ENCODE measurements around the gene TMEM18.

Gene TMEM18

DNA sequence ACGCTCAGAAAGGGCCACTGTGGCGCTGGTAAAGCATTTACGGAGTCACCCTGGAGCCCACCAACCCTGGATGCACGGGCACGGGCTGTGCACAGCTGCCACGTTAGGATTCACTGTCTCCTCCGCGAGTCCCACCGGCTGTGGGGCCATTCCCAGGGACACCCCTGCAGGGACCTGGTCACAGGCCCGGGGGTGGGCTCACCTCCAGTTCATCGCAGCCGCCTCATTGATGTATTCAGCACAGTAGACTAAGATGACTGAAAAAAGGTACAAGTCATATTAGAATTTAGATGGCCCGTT, 4.7 kb downstream of the TMEM18 start:
- DNase-seq (ENCODE audit: low spot score) = no peak

DNA sequence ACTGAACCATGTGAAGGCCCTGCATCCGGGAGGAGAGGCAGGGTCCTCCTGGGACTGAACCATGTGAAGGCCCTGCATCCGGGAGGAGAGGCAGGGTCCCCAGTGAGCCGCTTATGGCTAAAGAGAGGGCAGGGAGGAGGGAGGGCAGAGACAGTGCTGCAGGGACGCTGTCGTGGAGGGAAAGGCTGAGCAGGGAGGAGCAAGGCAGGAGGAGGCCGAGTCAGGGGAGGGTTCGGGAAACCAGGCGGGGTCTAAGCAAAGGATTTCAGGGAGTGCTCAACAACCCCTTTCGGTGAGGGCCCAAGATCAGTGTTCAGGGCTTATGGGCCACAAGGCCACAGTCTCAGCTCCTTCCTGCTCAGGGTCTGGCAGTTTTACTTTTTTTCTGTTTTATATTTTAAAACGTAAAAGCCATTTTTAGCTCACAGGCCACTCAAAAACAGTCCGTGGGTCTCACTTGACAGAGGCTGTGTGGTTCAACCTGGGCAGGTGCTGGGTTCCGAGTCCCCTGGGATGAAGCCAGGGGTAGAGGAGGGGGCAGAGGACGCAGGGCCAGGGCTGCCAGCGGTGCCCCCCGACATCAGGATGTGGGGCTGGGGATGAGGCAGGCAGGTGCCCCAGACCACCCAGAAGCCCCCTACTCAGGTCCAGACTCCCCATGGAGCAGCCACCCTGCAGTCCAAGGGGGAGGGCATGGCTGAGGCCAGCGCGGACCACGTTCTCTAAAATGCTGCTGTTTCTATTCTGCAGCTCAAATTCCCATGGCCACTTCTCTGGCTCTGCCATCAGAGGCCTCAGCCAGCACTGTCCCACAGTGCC, 5.2 kb downstream of the TMEM18 start:
- no peak for DNase-seq (ENCODE audit: low spot score)

DNA sequence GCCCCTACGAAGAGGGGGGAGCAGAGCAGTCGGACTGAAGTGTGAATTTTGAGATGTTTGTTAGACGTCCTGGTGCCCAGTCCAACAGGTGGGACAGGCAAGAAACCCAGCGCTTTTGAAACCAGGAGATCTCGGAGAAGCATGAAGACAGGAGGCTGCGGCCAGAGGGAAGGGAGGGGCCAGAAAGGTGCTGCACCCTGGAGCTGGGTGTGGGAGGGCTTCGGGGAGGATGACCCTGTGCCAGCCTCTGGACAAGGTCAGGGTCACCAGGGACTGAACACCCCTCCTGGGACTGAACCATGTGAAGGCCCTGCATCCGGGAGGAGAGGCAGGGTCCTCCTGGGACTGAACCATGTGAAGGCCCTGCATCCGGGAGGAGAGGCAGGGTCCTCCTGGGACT, 6.1 kb downstream of the TMEM18 start:
- no peak for DNase-seq (ENCODE audit: low spot score)

DNA sequence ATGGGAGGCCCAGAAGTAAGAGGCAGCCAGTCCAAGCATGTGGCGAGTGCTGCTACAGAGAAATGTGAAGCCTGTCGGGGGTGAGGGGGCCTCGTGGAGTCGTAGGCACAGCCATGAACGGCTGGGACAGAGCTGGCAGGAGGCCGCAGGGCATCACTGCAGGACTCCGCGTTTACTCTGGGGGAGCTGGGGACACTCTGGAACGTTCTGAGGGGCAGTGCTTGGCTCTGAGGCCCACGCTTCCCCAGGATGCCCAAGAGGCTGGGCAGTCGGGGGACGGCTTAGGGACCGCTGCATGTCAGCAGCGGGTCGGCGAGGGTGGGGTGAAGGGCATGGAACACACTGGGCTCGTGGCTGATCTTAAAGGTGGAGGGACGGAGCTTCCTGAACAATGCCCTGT, 6.6 kb downstream of the TMEM18 start:
- DNase-seq (ENCODE audit: low spot score) = no peak

DNA sequence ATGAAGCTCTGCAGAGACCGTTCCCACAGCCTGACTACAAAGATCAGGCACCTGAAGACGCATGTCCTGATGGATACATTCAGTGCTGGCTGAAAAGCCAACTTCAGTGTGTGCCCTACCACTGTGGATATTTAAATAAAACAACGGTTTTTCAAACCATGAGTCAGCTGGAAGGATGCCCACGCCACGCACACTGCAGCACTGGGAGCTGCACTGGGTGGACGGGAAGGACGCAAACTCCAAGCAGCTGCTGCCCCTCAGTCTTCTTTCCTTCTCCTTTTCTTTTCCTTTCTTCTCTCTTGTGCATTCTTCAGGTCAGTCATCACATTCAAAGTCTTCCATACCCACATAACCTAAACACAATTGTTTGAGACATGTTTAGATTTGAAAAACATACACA, 7.9 kb downstream of the TMEM18 start:
- DNase-seq (ENCODE audit: low spot score) = no peak

DNA sequence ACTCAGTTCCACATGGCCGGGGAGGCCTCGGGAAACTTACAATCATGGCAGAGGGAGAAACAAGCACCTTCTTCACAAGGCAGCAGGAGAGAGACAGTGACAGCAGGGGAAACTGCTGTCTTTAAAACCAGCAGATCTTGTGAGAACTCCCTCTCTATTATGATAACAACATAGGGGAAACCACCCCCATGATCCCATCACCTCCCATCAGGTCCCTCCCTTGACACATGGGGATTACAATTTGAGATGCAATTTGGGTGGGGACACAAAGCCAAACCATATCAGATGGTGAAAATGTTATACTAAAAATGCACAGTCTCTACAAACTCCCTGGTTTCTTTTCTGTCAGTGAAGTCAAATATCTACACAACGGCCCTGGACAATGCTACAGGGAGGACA, 9.2 kb downstream of the TMEM18 start:
- DNase-seq (ENCODE audit: low spot score) = no peak

DNA sequence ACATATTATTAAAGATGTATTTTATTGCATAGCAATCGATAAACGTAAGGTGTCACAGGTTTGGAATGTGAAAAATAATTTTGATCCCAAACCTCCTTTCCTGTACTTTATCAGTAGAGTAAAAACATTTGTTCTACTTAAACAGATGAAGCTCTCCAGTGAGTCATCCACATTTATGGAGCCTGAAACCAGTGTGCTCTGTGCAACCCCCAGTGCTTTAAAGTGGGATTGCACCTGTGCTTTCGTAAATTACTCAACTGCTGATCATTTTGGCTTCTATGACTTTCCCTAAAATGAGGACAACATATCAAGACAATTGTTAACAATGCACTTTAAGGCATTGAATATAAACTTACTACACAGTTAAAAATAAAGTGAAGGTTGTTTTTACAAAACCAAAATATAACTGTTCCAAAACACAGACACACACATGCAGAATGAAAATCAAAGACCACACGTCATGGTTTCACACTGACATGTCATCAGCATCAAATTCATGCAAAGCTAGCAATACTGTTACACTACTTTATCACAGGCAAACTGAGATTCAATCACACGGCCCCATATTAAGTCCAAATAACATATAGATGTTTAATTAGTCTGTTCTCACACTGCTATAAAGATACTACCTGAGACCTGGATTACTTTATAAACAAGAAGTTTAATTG, 9.7 kb downstream of the TMEM18 start:
- DNase-seq (ENCODE audit: low spot score) = peak; percentile 83

DNA sequence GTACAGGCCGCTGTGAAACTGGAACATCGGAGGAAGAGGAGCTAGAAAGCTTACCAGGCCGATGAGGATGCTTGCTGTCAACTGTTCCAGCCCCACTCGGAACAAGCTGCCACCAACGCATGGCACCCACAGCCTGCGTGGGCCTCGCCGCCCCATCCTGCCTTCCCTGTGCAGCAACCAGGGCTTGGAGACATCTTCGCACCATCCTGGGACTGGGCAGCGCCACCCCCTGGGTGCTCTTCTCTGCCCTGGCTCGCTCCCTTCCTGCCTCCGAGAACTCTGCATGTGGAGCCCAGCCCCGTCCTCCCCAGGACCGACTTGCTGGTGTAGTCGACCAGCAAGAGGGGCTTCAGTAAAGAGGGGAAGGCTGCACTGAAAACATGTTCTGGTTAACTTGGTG, 10.8 kb downstream of the TMEM18 start:
- no peak for DNase-seq (ENCODE audit: low spot score)

DNA sequence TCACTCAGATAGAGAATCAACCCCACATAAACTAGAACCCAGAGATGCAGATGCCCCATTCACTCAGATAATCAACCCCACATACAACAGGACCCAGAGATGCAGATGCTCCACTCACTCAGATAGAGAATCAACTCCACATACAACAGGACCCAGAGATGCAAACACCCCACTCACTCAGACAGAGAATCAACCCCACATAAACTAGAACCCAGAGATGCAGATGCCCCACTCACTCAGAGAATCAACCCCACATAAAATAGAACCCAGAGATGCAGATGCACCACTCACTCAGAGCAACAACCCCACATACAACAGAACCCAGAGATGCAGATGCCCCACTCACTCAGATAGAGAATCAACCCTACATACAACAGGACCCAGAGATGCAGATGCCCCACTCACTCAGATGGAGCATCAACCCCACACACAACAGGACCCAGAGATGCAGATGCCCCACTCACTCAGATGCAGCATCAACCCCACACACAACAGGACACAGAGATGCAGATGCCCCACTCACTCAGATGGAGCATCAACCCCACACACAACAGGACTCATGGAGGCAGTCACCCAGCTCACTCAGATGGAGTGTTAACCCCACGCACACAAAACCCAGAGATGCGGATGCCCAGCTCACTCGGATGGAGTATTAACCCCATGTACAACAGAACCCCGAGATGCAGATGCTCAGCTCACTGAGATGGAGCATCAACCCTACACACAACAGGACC, 11.7 kb downstream of the TMEM18 start:
- no peak for DNase-seq (ENCODE audit: low spot score)

DNA sequence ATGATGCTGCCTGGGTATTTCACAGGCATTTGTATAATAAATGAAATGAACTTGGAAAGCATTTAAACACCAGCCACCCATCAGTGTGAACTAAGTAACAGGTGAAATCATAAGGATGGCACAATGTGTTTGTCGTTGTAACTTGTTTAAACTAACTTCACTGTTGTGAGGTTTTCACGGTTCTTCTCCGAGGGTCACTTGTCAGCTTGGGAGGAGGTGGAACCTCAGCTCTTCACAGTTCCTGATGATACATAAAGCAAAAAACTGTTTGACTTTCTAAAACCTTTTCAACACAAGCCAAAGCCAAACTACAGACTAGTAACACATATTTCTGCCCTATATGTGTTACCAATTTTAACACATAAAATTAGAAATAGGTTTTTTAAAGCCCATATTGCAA, 13.1 kb downstream of the TMEM18 start:
- DNase-seq (ENCODE audit: low spot score) = no peak

DNA sequence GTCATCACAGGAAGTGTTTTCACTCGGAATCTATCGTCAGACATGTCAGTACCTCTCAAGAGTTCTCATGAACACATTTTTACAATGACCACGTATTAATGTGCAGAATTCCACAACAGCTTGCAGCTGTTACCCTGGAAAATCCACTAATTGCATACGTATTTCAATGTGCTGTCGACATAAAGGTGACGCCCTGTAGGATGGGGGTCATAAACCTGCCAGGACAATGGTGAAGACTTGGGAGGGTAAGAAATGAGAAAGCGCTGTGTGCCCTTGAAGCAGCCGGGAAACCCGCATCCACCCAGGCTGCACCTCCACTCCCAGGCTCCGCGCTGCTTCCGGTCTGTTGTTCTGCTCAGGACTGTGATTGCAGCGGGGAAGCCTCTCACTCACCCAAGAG, 14.0 kb downstream of the TMEM18 start:
- DNase-seq (ENCODE audit: low spot score) = no peak

DNA sequence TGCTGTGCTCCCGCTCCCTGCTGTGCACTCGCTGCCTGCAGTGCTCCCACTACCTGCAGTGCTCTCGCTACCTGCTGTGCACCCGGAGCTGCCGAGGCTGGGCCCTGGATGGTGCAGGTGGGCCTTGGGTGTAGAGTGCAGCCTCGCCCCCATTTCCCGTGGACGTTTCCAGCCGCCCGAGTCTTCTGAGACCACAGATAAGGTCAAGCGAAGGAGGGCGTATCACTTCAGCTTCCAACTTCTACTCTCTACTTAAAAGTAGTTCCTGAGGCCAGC, 15.9 kb downstream of the TMEM18 start:
- DNase-seq (ENCODE audit: low spot score) = no peak

DNA sequence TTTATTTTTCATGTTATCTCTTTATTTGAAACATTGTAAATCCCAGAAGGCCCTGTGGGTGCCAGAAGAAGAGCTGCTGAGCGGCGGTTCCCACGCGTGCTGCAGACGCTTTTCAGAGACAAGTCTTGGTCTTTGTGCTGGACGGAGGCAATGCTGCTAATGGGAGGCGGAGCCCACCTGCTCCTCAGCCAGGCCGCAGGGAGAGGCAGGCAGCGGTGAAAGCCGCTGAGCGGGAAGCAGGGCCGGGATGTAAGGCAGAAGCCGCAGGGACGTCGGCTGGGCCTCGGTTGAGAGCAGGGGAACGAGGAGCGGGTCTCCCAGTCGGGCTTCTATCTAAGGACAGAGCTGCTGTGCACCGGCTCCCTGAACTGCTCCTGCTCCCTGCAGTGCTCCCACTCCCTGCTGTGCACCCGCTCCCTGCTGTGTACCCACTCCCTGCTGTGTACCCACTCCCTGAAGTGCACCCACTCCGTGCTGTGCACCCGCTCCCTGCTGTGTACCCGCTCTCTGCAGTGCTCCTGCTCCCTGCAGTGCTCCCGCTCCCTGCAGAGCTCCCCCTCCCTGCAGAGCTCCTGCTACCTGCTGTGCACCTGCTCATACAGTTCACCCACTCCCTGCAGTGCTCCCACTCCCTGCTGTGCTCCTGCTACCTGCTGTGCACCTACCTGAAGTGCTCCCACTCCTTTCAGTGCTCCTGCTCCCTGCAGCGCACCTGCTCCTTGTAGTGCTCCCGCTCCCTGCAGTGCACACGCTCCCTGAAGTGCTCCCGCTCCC, 16.4 kb downstream of the TMEM18 start:
- no peak for DNase-seq (ENCODE audit: low spot score)

DNA sequence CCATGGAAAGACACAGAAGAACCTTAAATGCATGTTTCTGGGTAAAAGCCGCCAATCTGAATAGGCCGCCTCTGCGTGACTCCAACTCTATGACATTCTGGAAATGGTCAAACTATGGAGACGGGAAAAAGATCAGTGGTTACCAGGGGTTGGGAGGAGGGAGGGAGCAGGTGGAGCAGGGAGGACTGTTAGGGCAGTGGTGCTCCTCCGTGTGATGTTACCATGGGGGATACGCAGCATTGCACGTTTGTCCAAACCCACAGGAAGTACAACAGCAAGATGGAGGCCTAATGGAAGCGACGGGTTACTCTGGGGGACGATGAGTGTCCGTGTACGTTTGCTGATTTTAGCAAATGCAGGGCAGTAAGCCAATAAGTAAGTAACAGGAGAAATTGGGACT, 17.2 kb downstream of the TMEM18 start:
- DNase-seq (ENCODE audit: low spot score) = no peak

DNA sequence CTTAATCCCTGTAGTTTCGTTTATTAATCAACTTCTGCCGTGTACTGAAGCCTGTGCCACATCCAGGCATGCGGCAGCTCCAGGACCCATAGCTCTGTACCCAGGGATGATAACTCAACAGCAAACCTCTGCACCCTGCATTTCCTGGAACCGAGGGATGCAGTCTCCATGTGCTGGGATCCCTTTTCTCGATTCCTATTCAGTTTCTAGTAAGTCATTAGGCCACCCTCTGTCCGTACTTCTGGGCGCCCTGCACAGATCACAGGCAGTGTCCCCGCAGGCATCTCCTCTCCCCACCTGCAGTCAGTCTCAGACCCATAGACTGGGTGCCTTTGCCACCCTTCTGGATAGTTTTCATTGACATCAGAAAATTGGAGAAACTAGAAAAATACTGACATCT, 18.8 kb downstream of the TMEM18 start:
- DNase-seq (ENCODE audit: low spot score) = no peak

DNA sequence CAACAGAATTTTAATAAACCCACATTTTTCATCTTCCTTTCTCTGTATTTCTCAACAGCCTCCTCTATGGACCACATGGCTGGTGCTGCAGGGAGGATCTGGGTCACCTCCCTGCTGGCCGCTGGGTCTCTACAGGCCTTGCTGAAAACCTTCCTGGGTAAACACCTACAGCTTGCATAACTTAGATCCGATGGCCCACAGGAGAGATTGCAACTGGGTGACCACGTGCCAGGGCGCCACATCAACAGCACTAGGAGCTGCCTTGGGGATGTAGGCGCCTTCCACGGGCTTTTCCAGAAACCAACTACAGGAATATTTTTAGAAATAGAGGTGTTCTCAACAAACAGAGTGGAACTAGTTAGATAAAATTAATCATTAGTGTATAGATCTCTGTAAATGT, 19.4 kb downstream of the TMEM18 start:
- no peak for DNase-seq (ENCODE audit: low spot score)

DNA sequence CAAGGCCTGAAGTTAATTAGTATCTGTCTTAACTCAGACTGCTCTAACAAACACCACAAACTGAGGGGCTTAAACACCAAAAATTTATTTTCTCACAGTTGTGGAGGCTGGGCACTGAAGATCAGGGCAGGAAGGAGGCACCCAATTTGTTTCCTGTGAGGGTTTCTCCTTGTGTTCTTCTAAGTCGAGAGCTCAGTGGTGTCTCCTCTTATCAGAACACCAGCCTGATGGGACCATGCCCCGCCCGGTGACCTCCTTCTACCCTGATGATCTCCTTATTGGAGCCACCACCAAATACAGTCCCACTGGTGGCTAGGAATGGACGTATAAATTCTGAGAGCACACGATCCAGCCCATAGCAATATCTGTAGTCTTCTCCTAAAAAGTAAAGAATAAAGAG, 20.5 kb downstream of the TMEM18 start:
- DNase-seq (ENCODE audit: low spot score) = no peak

DNA sequence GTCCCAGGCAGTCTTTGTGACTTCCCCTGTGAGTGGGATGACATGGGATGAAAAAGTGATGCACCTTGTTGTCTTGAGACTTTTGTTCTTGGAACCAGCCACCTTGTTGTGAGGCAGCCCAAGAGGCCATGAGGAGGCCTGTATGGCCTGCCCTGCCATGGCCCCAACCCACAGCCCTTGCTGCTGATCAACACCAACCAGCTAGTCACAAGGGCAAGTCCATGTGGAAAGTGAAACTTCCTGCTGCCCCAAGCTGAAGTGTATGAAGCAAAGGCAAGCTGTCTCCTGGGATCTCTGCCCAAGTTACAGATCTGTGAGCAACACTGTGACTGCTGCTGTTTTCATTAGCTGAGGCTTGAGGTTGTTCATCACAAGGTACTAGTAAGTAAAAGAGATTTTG, 21.6 kb downstream of the TMEM18 start:
- no peak for DNase-seq (ENCODE audit: low spot score)

DNA sequence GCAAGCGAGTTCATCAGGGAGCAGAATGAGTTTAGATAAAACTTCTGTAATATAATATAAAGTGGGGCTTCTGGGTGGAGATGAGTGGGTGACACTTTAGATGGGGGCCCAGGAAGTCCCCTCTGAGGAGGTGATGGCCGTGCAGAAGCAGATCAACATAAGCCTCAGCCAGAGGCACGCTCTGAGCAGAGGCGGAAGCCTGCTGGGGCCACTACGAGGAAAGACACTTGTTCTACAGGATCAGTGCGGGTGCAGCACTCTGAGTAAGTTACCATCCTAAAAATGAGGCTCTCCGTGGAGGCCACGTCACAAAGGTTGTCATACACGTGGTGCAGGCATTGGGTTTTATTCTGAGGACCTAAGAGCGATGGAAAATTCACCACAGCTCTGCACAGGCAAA, 22.3 kb downstream of the TMEM18 start:
- DNase-seq (ENCODE audit: low spot score) = no peak

DNA sequence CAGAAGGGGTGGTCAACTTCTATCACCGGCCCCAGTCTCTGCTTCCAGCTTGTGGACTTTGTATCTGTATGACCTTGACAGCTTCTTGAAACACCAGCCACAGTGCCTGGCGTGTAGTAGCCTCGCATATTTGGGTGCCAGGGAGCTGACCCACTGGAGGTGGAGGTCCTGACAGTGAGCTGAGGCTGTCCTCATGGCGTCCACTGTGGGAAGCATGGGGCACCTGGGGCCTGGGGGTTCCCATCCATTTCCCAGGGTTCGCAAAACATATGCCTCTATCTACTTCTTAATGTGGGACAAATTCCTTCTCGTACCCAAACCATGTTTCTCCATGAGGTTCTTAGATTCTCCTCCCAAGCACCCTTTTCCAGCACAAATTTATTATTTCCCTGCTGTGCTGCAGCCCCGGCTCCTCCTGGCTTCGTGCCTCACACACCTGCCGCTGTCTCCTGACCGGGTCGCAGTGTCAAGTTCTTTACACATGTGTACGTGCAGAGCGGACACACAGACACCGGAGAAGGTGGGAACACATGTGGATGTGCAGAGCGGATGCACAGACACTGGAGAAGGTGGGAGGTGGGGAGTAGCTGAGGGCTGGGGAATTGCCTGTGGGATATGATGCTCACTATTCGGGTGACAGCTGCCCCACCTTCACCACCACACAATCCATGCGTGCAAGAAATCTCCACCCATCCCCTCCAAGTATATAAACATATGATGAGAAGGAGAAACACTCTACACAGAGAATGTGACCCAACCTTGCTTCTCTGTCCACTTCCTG, 23.4 kb downstream of the TMEM18 start:
- no peak for DNase-seq (ENCODE audit: low spot score)

DNA sequence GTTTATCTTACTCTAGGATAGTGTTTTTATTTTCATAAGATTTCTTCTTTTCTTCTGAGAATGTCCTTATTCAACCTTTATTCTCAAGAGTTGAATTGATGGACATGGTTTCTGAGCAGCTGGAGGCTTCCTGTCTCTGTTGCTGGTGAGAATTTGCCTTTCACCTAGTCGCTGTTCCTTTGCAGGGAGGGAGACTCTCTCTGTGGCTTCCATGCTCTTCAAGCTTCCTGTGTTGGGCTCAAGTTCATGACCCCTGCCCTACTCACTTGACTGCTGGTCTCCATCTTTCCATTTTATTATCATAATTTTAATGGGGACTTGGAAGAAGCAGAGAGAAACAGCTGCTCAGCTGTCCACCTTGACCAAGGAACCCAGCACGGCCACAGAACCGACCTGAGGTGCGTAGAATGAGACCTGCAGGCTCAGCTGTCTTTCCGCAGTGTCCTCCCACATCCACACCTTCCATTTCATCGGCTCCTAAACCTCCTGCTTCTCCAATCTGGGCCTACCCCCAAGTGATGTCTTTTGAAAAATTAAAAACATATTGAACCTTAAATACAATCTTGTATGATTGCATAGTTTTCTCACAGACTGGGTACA, 24.2 kb downstream of the TMEM18 start:
- DNase-seq (ENCODE audit: low spot score) = no peak

DNA sequence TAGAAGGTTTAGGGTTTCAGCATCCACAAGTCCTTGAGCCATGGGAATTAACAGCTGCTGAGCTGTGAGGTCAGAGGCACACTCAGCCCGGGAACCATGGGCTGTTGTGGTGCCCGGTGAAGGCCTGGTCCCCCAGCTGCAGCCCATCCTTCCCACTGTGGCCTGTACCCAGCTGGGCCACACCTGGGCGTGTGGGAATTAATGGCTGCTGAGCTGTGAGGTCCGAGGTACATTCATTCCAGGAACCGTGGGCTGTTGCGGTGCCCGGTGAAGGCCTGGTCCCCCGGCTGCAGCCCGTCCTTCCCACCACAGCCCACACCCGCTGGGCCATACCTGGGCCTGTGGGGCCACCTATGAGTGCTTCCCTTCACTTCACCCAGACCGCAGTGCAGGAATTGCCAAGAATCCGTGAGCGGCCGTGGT, 25.2 kb downstream of the TMEM18 start:
- no peak for DNase-seq (ENCODE audit: low spot score)
